Right lung (tissue), 5 donors: Measurements from ENCODE around the gene HAL. TPM values are rescaled to one million over a fixed set of nuclear protein-coding genes. Genes with fewer than 3 reads are reported as not detected.
A peak's percentile ranks its signal among the peaks of the same experiment; 100 is the strongest.

Experiments used
- DNase-seq, 2 donors: peaks; one replicate each; pipeline ENCODE4 v3.0.0-alpha.2; 2013
- polyA plus RNA-seq, 5 donors: library from polyadenylated mRNA; unstranded; fragments of 120-200 nt; gene quantifications; one replicate each; pipeline versions ENCODE4 v1.2.1 to v1.2.3, GENCODE V29; 2013; ENCODE audit warnings: inconsistent platforms in 1 of 5, low replicate concordance in 1 of 5; ENCODE audit not compliant: insufficient read length in 5 of 5, insufficient read depth in 1 of 5

The HAL gene
- polyA plus RNA-seq, 5 donors, result 0.66 to 2.2 (median 0.70) TPM

DNA sequence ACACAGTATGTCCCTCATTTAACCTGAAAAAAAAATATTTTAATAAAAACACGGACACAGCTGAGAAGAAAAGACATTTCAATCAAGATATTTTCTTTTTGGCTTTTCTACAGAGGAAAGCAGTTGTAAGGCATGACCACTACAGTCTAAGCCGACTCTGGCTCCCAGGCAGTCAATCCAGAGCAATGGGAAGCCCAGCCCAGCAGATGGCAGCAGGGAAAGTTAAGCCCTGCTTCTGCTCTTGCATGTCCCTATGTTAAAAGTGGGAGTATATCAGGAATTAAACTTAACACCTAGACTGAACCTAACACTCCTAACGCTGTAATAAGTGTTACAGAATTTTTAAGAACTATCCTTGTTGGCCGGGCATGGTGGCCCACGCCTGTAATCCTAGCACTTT, 19.5 kb upstream of the HAL start:
- peak; percentile 2 to 23 for DNase-seq

DNA sequence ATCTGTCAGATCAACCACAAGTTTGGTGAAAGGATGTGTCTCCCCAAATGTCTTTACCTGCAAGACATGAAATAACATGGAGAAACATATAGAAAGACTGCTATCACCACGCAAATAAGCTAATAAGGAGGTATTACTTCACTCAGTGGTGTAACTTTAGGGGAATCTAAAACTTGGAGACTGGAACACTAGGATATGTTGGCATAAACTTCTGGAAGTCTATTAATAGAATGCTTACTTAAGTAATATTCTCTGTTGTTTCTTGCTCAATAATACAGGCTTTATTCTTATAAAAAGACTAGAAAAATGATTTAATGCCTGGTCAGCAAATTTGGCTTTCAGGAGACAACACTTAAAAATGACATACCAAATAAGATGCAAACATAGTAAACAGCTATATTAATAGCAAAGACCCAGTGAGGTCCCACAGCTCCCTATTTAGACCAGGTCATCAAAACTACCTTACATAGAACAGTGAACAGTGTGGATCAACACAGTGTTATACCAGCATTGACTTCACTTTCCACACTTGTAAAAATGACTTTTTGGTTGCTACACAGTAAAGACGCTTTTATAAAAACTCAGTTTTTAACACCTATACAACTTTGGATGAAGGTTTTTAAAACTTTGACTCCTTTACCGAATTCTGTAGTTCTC, 18.9 kb upstream of the HAL start:
- peak; percentile 42 to 60 for DNase-seq

DNA sequence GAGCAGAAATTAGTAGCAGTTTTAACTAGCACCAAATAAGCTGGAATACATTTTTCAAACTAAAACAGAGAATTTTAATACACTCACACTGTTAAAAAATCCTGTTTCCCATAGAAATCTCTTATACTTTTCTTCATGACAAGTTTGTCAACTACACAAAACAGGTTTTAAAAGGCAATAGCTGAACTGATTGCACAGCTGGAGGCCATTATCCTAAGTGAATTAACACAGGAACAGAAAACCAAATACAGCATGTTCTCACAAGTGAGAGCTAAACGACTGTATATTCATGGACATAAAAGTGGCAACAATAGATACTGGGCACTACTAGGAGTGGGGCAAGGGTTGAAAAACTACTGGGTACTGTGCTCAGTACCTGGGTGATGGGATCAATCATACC, 11.6 kb upstream of the HAL start:
- no peak for DNase-seq

DNA sequence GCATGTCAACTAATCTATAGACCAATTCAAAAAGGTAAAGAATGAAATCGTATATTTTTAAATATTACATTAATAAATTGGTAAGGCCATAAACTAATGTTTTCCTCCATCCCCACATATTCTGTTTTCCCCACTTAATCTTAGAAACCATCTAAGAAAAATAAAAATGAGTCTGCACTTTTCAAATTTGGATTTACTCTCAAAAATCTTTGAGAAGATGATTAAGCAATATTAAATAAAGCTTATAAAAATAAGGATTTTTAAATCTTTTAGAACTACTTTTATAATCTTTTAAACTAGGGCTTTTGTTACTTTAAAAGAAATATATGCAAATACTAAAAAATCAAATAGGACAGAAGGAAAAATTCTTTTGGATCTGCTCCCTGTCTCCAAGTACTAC, 10.6 kb upstream of the HAL start:
- DNase-seq, result no peak

DNA sequence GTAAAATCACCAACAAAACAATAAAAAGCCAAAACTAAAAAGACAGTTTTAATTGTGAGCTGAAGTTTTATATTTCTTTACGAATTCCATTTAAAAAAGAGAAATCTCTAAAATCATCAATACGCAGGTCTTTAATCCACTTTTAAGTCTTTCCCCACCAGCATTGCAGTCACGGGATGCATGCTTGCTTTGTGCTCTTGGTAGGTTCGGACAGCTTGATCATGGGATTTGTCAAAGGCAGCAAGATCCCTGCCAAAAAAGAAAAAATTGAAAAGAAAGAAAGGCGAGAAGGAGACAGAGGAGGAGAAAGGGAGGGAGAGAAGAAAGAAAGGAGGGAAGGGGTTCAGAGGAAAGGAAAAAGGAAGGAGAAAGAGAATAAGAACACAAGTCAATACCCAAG, 4.7 kb upstream of the HAL start:
- DNase-seq, result no peak

DNA sequence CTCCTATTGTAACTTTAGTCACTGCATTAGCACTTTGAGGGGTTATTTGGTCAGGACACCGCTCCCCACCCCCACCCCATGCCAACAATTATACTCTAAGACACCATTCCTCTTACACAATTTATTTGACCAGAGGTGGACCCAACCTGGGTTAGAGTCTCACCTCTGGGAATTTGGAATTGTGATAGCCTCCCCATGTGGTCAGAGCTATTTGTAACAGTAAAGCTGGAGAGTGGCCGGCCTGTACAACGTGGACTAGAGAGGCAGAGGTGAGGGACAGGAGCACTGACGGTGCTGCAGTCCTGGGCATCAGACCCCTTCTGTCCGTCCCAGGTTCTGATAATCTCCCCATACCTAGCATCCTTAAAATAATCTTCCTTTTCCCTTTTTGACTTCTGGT, 3.3 kb upstream of the HAL start:
- no peak for DNase-seq

DNA sequence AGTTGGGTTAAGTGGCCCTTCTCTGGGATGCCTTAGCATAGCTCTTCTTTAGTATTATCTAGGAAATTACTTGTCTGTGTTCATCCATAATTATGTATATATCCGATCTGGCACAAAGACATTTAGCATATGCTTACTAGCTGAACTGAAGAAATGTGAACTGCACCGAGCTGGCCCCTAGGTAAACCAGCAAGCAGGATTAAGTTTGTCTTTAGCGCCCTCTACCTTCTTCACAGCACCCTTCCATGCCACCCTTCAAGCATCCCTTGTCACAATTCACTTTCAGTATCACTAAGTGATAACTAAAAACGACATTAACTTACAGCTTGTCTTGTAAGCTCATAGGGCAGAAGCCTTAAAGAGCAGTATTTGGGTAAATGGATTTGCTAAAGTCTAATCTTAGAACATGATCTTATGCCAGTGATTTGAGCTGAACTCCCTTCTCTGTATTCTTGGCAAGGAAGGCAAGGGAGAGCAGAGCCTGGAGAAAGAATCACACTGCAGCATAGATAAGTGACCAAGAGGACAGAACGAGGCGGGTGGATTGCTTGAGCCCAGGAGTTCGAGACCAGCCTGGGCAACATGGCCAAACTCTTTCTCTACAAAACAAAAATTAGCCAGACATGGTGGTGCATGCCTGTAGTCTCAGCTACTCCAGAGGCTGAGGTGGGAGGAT, 2.6 kb upstream of the HAL start:
- DNase-seq, result peak; percentile 31 to 45

DNA sequence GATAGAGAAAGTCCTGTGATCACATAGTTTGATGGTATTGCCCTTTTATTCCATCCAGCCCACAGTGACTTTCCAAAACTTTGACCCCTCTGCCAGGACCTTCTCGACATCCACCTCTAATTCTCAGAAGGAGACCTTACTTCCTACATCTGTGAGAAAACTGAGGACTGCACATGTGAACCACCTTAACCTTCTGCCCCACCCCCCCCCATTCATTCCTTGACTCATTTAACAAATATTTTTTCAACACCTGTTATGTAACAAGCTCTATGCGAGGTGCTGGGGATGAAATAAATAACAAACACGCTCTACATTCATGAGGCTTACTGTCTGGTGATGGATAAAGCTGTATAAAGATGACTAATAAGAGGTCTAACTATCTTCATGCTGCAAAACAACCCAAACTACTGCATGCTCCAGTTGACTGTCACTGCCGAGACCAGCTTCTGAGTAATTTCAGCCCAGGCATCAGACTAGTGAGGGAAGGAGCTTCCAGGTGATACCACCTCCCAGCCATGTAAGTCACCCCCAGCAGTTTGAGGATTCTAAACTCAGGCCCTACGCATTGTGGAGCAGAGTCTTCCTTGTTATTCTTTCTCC, 1.9 kb upstream of the HAL start:
- no peak for DNase-seq

DNA sequence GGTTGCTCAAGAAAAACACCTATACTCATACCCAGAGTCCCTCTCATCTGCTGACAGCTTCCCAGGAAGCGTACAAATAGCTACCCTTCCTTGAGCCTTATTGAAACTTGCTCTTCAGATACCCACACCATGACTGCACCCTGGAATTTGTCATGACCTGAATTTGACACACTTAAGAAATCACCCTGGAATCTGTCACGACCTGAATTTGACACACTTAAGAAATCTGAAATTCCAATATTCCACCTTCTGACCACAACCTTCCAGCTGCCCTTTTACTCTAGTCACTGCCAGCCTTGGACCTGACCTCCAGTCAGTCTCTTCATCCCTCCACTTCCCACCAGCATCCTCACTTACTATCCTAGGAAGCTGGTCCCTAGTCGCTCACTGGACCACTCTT, 1.1 kb upstream of the HAL start:
- DNase-seq, result no peak

DNA sequence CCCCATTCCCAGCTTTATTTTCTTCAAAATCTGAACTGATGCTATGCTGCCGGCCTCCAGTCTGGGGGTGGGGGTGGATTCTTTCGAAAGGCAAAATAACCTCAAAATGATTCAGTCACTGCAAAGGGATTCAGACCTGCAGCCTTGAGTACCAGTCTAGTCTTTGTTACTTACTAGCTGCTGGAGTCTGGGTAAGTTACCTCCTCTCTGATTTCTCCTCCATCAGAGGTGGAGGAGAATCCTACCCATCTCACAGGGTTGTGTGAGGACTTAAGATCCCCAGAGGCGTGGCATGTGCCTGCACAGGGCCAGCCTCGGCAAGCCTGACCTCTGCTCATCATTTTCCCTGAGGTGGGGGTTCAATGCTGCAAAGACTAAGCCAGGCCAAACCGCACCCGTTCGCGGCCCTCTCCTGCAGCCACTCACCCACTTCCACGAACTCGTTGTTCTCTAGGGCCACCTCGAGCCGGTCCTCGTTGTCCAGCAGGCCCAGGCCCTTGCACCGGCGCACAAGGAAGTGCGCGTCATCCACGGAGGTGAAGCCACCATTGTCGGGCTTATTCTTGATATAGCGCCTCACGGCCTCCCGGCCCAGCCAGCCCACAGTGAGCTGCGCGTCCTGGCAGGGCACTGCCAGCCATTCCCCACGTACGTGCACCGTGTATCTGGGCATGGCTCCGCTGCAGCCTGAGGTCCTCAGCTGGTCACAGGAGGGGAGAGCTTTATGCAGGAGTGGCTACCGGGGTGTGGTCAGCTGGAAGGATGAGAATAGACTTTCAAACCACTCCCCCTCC, 709 bp downstream of the HAL start:
- no peak for DNase-seq

DNA sequence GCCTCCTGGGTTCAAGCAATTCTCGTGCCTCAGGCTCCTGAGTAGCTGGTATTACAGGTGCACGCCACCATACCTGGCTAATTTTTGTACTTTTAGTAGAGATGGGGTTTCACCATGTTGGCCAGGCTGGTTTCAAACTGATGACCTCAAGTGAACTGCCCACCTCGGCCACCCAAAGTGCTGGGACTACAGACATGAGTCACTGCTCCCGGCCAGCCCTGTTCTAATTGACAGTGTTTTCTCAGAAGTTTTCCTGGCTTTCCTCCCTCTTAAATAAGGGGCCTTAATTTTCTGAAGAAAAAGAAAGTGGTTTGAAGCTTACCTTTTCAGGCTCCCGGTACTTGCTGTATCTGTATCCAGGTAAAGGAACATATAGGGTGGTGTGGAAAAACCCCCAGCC, 1.7 kb downstream of the HAL start:
- DNase-seq, result no peak

DNA sequence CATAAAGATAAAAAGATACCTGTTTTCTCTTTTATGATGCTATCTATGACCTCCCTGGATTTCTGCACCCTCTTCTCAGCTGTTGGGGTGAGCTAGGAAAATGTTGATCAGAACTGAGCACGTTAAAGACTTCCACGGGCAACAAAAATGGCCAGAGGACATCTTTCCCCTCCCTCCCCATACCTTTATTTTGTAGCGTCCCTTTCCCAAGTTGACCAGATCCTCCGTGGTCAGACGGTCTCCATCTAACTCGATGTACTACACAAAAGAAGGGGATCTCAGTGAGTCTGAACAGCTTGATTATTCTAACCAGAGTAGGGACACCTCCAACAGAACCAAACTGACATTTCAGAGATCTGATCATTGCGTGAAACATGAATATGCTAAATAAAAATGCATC, 2.2 kb downstream of the HAL start:
- no peak for DNase-seq

DNA sequence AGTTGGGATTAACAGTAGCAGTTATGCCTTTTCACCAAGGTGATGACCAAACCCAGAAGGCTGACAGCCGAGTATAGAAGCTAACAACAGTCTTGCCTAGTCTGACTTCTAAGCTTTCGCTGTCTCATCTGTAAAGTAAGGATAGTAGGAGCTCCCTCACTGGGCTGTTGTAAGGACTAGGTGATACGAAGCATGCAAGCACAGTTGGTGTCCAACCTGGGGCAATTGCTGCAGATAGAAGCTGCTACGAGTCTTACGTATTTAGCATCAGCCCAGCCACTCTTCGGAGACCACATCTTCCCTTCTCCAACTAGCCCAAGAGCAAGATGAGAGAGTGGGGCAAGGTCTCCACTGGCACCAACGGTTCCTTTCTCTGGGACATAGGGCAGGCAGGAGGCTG, 6.0 kb downstream of the HAL start:
- no peak for DNase-seq

DNA sequence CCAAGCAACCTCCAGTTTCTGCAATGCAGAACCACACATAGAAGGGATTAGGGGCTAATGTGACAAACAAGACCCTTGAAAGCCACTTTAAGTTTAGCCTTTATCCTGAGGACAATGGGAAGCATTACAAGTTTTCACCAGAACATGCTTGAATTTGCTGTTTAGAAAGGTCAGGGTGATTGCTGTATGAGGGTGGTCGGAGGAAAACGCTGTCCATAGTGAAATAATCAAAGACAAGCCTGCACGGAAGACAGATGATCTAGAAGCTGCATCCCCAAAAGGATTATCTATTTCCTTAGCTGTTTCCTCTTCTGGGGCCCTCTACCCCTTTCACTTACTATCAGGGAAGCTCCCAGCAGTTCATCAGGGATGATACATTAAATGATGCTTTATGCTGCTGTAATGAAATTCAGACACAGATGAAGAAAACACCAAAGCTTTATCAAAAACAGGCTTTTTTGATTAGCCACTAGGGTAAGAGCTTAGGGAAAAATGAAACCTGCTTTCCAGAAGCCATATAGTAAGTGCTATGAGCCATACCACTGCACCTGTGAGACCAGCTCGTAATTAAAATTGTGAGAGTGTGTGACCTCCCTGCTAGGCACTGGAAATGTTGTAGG, 6.5 kb downstream of the HAL start:
- no peak for DNase-seq

DNA sequence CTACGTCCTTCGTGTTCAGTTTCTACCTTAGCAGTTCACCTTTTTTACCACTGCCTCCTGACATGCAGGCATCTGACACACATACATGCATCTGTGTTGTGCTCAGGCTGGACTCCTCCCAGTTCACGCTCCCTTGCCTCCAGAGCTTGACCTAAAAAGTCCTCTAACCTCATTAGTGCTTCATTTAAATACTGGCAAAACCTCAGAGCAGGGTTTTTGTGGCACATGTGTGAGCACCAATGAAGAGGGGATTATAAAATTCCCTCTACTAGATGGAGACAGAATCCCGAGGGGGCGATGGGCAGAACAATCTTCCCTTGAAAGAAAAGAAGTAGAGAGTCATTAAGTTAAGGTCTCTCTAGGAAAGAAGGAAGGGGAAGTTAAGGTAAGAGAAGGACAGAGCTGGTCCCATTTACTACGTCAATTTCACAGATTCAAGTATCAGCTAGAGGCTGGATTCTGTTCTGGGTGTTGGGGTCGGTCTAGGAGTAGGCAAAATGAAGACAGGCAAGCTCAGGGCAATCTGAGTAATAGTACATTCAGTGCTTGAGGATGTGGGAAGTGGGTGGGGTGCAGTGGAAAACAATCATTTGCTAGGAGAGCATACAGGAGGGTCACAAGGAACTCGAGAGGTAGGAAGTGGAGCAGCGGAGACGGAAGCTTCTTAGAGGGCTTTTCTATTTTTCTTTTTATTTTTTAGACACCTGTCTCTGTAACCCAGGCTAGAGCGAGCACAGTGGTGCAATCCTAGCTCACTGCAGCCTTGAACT, 7.5 kb downstream of the HAL start:
- no peak for DNase-seq

DNA sequence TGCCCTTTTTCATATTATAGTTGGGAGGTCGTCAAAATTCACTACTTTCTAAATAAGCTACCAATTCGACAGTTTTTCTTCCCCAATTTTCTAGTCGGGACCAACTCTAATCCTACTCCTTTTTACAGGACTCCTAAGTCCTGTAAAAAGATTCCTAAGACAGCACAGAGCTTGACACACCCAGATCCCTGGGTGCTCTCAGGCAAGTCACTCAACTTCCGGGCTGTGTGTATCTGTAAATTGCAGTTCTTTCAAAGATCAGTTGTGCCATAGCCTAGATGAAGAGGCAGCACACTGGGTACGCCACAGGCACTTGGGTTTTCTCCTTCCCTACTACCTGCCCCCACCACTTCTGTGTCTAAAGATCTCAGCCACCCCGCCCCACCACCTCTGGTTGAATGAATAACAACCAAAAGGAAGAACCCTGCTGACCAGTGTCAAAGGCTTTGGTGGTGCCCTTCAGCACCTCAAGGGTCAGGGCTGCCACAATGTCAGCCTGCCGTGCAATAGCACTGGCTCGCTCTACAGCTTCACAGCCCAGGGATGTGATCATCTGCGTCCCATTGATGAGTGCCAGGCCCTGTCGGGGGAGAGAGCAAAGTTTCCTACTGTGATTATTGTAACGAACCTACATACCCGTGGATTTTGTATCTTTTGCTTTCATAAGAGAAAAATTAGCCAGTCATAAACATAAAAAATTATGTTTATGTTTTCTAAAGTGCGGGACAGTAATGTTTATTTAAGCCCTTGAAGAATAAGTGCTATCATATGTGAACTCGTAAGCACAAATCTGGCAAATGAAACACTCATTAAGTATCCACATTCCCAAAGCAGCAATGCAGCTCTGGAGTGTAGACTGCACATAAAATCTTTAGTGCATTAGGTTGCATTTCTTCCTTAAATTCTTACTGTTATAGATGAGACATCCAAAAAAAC, 9.2 kb downstream of the HAL start:
- DNase-seq, result no peak

DNA sequence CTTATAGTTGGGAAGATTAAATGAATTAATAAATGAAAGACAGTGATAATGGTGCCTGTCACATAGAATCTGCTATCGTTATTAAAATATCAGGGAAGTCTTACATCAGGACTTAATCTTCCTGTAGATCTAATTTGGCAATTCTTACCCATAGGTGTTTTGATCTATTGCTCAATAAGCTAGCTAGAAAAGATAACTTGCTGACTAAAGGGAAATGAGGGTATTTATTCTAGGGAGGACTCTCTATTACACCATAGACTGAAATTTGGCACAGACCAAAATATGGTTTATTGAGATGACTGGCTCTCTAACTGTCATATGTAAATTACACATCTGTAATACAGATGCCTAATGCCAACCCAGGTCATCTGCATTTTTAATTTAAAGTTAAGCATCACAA, 11.5 kb downstream of the HAL start:
- DNase-seq, result no peak

DNA sequence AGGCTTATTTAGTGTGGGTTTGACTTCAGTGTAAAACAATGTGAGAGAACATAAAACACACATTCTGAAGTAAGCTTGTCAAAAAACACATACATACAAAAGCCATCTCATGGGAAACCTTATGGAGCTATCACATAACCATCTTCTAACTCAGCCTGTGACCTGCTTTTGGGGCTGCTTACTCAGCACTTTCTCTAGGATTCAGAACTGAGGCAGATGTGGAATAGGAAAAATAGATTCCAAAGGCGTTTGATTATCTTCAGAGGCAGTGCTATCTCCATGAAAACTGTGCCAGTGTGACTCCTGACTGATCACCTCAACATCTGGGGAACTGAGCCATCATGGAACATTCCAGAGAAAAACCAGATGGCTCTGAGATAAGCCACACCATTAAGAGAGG, 13.5 kb downstream of the HAL start:
- DNase-seq, result no peak

DNA sequence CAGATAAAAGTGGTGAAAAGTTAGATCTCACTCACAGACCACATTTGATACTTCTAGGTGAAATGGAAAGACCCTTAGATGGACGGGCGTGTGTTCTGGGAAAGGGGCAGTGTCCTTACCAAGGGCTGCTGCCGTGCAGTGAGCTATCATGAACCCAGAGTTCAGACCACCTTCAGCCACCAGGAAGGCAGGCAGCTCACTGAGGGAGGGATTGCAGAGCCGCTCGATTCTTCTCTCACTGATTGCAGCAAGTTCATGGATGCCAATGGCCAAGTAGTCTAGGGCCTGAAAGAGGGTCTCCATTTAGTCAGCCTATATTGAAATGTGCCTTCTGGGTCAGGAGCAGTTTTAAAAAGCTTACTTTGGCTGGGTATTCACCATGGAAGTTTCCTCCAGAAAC, 15.7 kb downstream of the HAL start:
- DNase-seq, result no peak

DNA sequence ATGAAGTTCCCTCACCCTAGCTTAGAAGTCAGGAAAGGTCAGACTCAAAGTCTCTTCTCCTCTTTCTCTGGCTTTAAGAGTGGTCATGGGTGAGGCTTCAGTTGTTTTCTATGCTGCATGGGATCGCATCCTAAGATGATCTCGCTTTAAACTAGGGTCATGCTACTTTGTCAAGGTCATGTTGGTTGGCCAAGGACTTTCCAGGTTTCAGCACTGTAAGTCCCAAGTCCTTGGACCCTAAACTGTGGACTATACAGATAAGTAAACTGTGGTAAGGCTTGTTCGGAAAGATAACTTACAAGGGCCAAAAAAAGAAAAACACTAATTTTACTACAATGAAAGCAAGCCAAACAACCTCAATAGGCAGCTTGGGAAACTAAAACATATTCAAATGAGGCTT, 17.4 kb downstream of the HAL start:
- no peak for DNase-seq
